Nephron (organoid): ENCODE data around the gene DENND1A.

ENCODE experiments used
- H3K27ac Mint-ChIP-seq, 3 experiments: 2 replicates each; pipeline ENCODE4 v1.8.0; 2020; ENCODE audit warnings: mixed read lengths in 3 of 3, mild to moderate bottlenecking in 2 of 3, moderate library complexity in 1 of 3
- H3K27me3 Mint-ChIP-seq: 2 replicates; pipeline ENCODE4 v1.8.0; 2021; ENCODE audit warnings: low read depth, mild to moderate bottlenecking, moderate library complexity, mixed read lengths
- H3K36me3 Mint-ChIP-seq: 2 replicates; pipeline ENCODE4 v1.8.0; 2020; ENCODE audit warnings: low read depth, mixed read lengths
- H3K4me1 Mint-ChIP-seq: 2 replicates; pipeline ENCODE4 v1.8.0; 2020; ENCODE audit warnings: mixed read lengths
- H3K4me3 Mint-ChIP-seq, 3 experiments: 2 replicates each; pipeline ENCODE4 v1.8.0; 2020; ENCODE audit warnings: mild to moderate bottlenecking in 3 of 3, mixed read lengths in 3 of 3, moderate library complexity in 2 of 3
- H3K9me3 Mint-ChIP-seq: 2 replicates; pipeline ENCODE4 v1.8.0; 2020; ENCODE audit warnings: mixed read lengths
- TF ChIP-seq, protein P1 (sequence below), 3 experiments: fragments of 200-600 bp; sonication (generic); IDR thresholded peaks; one replicate each; pipeline ENCODE4 v1.5.0; 2021; ENCODE audit warnings: antibody characterized with exemption in 3 of 3; ENCODE audit not compliant: unreplicated experiment in 3 of 3

Gene DENND1A

GRCh38 chr9:123395689-123396511 is 534.0 kb downstream of the DENND1A start:
- H3K27me3 Mint-ChIP-seq, result peaks cover 3% of the 10 kb centered on the region
- H3K27ac Mint-ChIP-seq, result peak overlapping the region; percentile 36 to 67 (median 58)
- H3K36me3 Mint-ChIP-seq, result no peaks in the 10 kb centered on the region
- H3K4me1 Mint-ChIP-seq, result peaks cover 15% of the 10 kb centered on the region
- TF ChIP-seq, protein P1, sequence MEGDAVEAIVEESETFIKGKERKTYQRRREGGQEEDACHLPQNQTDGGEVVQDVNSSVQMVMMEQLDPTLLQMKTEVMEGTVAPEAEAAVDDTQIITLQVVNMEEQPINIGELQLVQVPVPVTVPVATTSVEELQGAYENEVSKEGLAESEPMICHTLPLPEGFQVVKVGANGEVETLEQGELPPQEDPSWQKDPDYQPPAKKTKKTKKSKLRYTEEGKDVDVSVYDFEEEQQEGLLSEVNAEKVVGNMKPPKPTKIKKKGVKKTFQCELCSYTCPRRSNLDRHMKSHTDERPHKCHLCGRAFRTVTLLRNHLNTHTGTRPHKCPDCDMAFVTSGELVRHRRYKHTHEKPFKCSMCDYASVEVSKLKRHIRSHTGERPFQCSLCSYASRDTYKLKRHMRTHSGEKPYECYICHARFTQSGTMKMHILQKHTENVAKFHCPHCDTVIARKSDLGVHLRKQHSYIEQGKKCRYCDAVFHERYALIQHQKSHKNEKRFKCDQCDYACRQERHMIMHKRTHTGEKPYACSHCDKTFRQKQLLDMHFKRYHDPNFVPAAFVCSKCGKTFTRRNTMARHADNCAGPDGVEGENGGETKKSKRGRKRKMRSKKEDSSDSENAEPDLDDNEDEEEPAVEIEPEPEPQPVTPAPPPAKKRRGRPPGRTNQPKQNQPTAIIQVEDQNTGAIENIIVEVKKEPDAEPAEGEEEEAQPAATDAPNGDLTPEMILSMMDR (IDR thresholded peaks at IDR 0.05; ENCODE audit: unreplicated experiment in 3 of 3), result no peak
- H3K4me3 Mint-ChIP-seq, result no peak overlapping the region
- no peaks in the 10 kb centered on the region for H3K9me3 Mint-ChIP-seq

- Mint-ChIP-seq H3K36me3 (no peaks in the 10 kb centered on the region), H3K4me1 (peaks cover 15% of the 10 kb centered on the region), H3K9me3 (no peaks in the 10 kb centered on the region), H3K4me3 (no peak overlapping the region), H3K27ac (peak overlapping the region; percentile 26 to 67 (median 58)), H3K27me3 (peaks cover 3% of the 10 kb centered on the region)
- TF ChIP-seq, protein P1 (IDR thresholded peaks at IDR 0.05; ENCODE audit: unreplicated experiment in 3 of 3), result no peak
These were observed 534.6 kb downstream of the DENND1A start for GRCh38 chr9:123395276-123395688.

DNA sequence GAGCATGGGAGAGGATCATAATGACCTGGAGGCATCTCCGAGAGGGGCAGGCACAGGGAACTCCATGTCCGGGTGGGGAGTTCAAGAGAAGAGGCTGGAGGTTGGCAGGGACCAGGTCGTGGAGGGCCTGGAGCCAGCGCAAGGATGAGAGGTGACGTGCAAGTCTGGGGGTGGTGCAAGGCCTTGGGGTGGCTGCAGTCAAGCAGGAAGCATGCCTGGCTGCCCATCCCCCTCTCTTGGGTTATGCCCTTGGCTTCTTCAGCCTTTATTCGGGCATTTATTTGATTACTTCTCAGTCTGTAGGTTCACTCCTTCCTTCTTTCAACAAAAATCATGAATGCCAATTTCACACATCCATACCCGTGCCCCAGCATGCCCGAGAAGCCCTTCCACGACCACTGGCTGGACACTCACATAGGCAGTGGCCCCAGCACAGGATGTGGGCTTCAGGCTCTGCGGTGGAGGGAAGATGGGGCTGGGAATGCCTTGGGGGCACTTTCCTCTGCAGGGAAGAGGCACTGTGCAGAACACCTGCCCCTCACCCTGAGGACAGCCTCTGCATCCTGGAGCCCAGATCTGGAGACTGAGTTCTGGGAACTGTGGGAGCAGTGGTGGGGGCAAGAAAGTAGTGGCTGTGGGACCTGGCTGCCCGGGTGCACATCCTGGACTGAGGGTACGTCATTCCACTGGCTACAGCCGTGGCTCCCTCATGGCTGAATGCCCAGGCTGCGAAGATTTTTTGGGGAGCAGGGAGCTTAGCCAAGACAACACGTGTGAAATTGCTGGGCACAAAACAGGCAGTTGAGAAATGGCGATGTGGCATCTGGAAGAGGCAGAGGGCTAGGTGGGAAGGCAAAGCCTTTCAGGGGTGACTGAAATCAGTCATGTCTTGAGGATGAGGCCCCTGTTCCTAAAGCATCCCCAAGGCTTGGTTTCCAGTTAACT is 535.4 kb downstream of the DENND1A start:
- Mint-ChIP-seq H3K27ac (peak overlapping the region in 2 of 3 experiments; percentile 26 to 67), H3K4me1 (peaks cover 20% of the 10 kb centered on the region), H3K4me3 (no peak overlapping the region), H3K27me3 (peaks cover 7% of the 10 kb centered on the region), H3K36me3 (no peaks in the 10 kb centered on the region), H3K9me3 (no peaks in the 10 kb centered on the region)
- TF ChIP-seq, protein P1 (IDR thresholded peaks at IDR 0.05; ENCODE audit: unreplicated experiment in 3 of 3), result no peak

- Mint-ChIP-seq H3K36me3 (no peaks in the 10 kb centered on the region), H3K9me3 (no peaks in the 10 kb centered on the region), H3K4me1 (peaks cover 28% of the 10 kb centered on the region), H3K27ac (no peak overlapping the region), H3K27me3 (peaks cover 10% of the 10 kb centered on the region), H3K4me3 (no peak overlapping the region)
- TF ChIP-seq, protein P1 (IDR thresholded peaks at IDR 0.05; ENCODE audit: unreplicated experiment in 3 of 3), result no peak
These were observed 537.1 kb downstream of the DENND1A start for GRCh38 chr9:123392802-123393201.

DNA sequence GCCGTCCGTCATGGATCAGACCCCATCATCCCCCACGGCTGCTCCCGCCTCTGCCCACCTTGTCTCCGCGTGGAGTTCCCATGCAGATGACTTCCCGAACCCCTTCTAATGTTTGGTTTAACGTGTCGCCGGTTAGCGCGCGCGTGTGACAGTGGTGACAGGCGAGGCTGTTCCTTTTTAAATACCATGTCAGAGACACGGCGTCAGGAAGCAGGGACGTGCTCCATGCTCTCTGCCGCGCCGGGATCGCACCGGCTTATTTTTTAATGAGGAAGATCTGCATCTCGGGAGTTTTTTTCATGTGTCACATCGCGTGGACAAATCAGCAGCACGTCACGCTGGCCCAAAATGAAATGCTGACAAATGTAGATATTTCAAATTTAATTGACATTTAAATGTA is 538.0 kb downstream of the DENND1A start:
- no peak overlapping the region for H3K27ac Mint-ChIP-seq
- peaks cover 10% of the 10 kb centered on the region for H3K27me3 Mint-ChIP-seq
- TF ChIP-seq, protein P1 (IDR thresholded peaks at IDR 0.05; ENCODE audit: unreplicated experiment in 3 of 3), result no peak
- H3K4me1 Mint-ChIP-seq, result peaks cover 28% of the 10 kb centered on the region
- no peaks in the 10 kb centered on the region for H3K36me3 Mint-ChIP-seq
- no peak overlapping the region for H3K4me3 Mint-ChIP-seq
- no peaks in the 10 kb centered on the region for H3K9me3 Mint-ChIP-seq
